ENCODE data around the gene VSTM2L.
"Not testable (repeated sequence)": the region's sequence is repeated elsewhere in the genome, so short reads cannot be mapped to it uniquely, and the experiment has no call there.

The VSTM2L gene

DNA sequence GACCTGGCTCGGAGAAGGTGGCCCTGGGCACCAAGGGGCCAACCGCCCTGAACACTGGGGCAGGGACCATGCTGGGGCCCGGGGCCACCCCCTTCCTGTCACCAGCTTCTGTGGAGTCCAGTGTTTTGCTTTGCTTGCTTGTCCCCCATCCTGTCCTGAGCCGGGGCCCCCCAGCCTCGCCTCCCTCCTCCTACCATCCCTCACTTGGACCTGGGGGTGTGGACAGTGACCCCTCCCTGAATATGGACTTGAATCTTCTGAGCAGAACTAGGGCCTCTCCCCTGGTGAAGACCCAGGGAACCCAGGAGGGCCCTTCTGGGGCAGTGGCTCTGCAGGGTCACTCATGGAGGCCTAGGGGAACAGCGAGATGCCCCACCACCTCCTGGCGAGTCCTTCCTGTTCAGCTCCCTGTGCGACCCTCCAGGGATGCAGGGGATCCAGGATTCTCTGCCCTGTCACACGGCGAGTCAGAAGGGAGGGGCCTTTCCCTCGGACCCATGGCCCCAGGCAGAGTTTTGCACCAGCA lies 41.6 kb downstream of the VSTM2L start:
- DNase-seq (ENCODE audit: low spot score in 2 of 2) (peak in 1 of 2 donors; percentile 42), ATAC-seq (no peak)
- peaks cover 2% of the 10 kb centered on the region for H3K9me3 Mint-ChIP-seq
- no peaks in the 10 kb centered on the region for H3K4me1 Mint-ChIP-seq
- no peak overlapping the region for H3K27ac Mint-ChIP-seq
- no peak overlapping the region for H3K4me3 Mint-ChIP-seq
- H3K36me3 Mint-ChIP-seq: no peaks in the 10 kb centered on the region

- Mint-ChIP-seq H3K4me1 (no peaks in the 10 kb centered on the region), H3K27ac (no peak overlapping the region), H3K4me3 (no peak overlapping the region), H3K36me3 (no peaks in the 10 kb centered on the region), H3K9me3 (peaks cover 2% of the 10 kb centered on the region)
- ATAC-seq (no peak), DNase-seq (ENCODE audit: low spot score in 2 of 2) (peak in 1 of 2 donors; percentile 30)
These were observed 42.2 kb downstream of the VSTM2L start for GRCh38 chr20:37945091-37945547.

DNA sequence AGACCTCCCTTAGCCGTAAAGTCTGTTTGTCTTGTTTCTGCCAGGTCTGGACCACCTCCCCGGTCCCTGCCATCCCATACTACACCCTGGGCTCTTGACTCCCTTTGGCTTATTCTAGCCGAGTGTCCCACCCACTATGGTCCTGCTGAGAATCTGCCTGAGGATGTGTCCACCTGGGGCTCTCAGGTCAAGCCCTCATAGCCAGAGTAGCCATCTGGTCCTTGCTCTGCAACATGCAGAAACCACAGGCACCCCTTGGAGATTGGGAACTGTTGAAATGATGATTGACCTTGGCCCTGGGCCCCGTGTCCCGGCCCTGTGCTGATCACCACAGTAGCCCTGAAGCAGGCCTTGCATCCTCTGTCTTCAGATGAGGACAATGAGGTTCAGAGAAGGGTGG lies 44.0 kb downstream of the VSTM2L start:
- H3K4me3 Mint-ChIP-seq: no peak overlapping the region
- DNase-seq (ENCODE audit: low spot score in 2 of 2) (no peak), ATAC-seq (no peak)
- no peak overlapping the region for H3K27ac Mint-ChIP-seq
- peaks cover 2% of the 10 kb centered on the region for H3K9me3 Mint-ChIP-seq
- no peaks in the 10 kb centered on the region for H3K36me3 Mint-ChIP-seq
- no peaks in the 10 kb centered on the region for H3K4me1 Mint-ChIP-seq

- ATAC-seq (no peak), DNase-seq (ENCODE audit: low spot score in 2 of 2) (no peak)
- Mint-ChIP-seq H3K4me1 (no peaks in the 10 kb centered on the region), H3K9me3 (peaks cover 2% of the 10 kb centered on the region), H3K4me3 (no peak overlapping the region), H3K36me3 (no peaks in the 10 kb centered on the region), H3K27ac (no peak overlapping the region)
These were observed 45.0 kb downstream of the VSTM2L start for GRCh38 chr20:37947943-37948342.

DNA sequence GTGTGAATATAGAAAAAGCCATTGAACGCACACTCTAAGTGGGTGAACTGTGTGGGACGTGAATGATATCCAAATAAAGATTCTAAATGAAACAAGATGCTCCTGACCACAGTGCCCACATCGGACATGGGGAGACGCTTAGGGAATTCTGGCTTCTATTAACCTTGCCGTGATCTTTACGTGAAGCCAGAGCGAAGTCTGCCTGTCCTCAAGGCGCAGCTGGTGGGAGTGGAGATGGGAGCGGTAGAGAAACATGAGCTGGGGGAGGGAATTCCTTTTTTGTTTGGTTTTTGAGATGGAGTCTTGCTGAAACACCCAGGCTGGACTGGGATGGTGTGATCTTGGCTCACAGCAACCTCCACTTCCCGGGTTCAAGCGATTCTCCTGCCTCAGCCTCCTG lies 46.0 kb downstream of the VSTM2L start:
- Mint-ChIP-seq H3K4me3 (no peak overlapping the region), H3K27ac (no peak overlapping the region), H3K4me1 (no peaks in the 10 kb centered on the region), H3K9me3 (peaks cover 2% of the 10 kb centered on the region), H3K36me3 (no peaks in the 10 kb centered on the region)
- DNase-seq (ENCODE audit: low spot score in 2 of 2) (no peak), ATAC-seq (no peak)

- Mint-ChIP-seq H3K36me3 (no peaks in the 10 kb centered on the region), H3K4me1 (no peaks in the 10 kb centered on the region), H3K4me3 (no peak overlapping the region), H3K27ac (no peak overlapping the region), H3K9me3 (no peaks in the 10 kb centered on the region)
- no peak for DNase-seq (ENCODE audit: low spot score in 2 of 2)
- ATAC-seq: no peak
These were observed 51.3 kb downstream of the VSTM2L start for GRCh38 chr20:37954190-37954589.

- no peaks in the 10 kb centered on the region for H3K9me3 Mint-ChIP-seq
- no peak for ATAC-seq
These were observed 51.7 kb downstream of the VSTM2L start for GRCh38 chr20:37954626-37955025.

DNA sequence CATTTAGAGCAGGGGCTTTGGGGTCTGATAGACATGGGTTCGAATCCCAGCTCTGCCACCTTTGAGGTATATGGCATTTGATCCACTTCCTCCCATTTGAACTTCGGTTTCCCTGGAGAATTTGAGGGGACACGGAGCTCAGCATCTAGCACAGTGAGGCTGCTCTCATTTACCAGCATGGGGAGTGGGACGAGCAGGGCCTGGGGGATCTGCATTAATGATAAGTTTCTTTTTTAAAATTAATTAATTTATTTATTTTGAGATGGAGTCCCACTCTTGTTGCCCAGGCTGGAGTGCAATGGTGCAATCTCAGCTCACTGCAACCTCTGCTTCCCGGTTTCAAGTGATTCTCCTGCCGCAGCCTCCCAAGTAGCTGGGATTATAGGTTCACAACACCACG lies 52.6 kb downstream of the VSTM2L start:
- H3K9me3 Mint-ChIP-seq: no peaks in the 10 kb centered on the region
- DNase-seq (ENCODE audit: low spot score in 2 of 2) (no peak), ATAC-seq (no peak)
- no peak overlapping the region for H3K27ac Mint-ChIP-seq
- no peaks in the 10 kb centered on the region for H3K36me3 Mint-ChIP-seq
- H3K4me3 Mint-ChIP-seq: no peak overlapping the region
- H3K4me1 Mint-ChIP-seq: no peaks in the 10 kb centered on the region

More at GRCh38 chr20:37954626-37955025, 51.7 kb downstream of the VSTM2L start:
- no peak for DNase-seq (ENCODE audit: low spot score in 2 of 2)
- H3K27ac Mint-ChIP-seq: no peak overlapping the region
- no peak overlapping the region for H3K4me3 Mint-ChIP-seq
- no peaks in the 10 kb centered on the region for H3K36me3 Mint-ChIP-seq
- no peaks in the 10 kb centered on the region for H3K4me1 Mint-ChIP-seq

DNA sequence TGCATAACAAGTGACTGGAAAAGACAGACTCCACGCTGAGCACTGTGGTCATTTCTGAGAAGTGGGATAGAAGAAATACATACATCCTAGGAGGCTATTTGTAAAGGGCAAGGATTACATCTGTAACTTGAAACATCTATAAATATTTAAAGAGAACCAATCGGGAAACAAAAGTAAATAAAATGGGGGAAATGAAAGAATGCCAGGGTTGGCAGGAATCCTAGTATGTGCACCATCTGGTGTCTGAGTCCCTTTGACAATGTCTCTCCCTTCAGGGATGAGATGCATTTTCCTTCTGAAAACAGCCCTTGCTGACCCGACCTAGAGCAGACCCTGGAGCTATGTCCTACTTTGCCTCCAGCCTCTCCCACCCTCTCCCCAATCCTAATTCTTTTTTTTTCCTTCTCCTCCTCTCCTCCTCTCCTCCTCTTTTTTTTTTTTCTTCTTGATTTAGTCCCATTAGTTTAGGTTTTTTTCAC lies 53.2 kb downstream of the VSTM2L start:
- H3K4me3 Mint-ChIP-seq: no peak overlapping the region
- H3K27ac Mint-ChIP-seq: no peak overlapping the region
- no peaks in the 10 kb centered on the region for H3K36me3 Mint-ChIP-seq
- H3K9me3 Mint-ChIP-seq: no peaks in the 10 kb centered on the region
- no peak for DNase-seq (ENCODE audit: low spot score in 2 of 2)
- H3K4me1 Mint-ChIP-seq: no peaks in the 10 kb centered on the region
- ATAC-seq: no peak

- no peaks in the 10 kb centered on the region for H3K36me3 Mint-ChIP-seq
- no peak overlapping the region for H3K27ac Mint-ChIP-seq
- H3K4me1 Mint-ChIP-seq: no peaks in the 10 kb centered on the region
- ATAC-seq (no peak), DNase-seq (ENCODE audit: low spot score in 2 of 2) (no peak)
- H3K4me3 Mint-ChIP-seq: no peak overlapping the region
- H3K9me3 Mint-ChIP-seq: peaks cover 2% of the 10 kb centered on the region
These were observed 56.1 kb downstream of the VSTM2L start for GRCh38 chr20:37958856-37959520.

DNA sequence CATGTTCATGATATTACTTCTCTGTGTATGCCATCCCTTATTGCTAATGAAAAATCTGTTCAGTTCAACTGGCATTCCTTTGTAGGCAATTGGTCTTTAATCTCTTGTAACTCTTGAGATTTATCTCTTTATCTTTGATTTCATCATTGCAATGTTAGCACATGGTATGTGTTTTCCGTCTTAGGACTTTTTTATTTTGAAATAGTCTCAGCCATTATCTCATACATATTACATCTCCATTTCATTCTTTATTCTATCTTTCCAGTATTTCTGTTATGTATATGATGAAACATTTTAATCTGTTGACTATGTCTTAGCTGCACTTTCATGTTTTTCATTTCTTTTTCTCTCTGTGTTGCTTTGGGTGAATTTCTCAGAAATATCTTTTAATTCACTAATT lies 58.1 kb downstream of the VSTM2L start:
- no peak for ATAC-seq
- H3K27ac Mint-ChIP-seq: no peak overlapping the region
- no peaks in the 10 kb centered on the region for H3K4me1 Mint-ChIP-seq
- H3K4me3 Mint-ChIP-seq: no peak overlapping the region
- DNase-seq (ENCODE audit: low spot score in 2 of 2): no peak
- H3K9me3 Mint-ChIP-seq: peaks cover 13% of the 10 kb centered on the region
- H3K36me3 Mint-ChIP-seq: no peaks in the 10 kb centered on the region

DNA sequence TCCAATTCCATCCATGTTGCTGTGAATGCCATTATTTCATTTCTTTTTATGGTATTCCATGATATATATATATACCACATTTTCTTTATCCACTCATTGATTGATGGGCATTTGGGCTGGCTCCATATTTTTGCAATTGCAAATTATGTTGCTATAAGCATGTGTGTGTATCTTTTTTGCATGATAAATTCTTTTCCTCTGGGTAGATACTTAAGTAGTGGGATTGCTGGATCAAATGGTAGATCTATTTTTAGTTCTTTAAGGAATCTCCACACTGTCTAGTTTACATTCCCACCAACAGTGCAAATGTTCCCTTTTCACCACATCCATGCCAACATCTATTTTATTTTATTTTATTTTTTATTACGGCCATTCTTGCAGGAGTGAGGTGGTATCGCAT lies 60.6 kb downstream of the VSTM2L start:
- not testable (repeated sequence) for DNase-seq (ENCODE audit: low spot score in 2 of 2); H3K4me1 Mint-ChIP-seq; H3K4me3 Mint-ChIP-seq; H3K27ac Mint-ChIP-seq; ATAC-seq; H3K36me3 Mint-ChIP-seq
- peaks cover 17% of the 10 kb centered on the region for H3K9me3 Mint-ChIP-seq

DNA sequence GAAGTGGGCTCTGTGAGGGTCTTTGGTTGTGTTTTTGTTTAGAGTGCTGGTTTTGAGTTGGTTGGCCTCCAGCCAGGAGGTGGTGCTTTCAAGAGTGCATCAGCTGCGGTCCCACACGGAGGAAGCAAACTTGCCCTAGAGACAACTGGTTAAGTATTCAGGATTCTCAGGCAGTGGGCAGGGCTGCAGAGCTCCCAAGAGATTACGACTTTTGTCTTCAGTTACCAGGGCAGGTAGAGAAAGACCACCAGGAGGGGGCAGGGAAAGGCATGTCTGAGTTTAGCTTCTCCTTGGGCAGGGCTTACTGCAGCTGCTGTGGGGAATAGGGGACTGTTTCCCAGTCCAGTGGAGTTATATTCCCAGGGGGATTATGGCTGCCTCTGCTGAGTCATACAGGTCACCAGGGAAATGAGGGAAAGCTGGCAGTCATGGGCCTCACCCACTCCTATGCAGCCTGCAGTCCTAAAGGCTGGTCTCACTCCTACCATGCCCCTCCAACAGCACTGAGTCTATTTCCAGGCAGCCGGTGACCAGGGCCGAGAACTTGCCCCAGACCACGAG lies 66.0 kb downstream of the VSTM2L start:
- no peak overlapping the region for H3K4me3 Mint-ChIP-seq
- no peaks in the 10 kb centered on the region for H3K36me3 Mint-ChIP-seq
- H3K9me3 Mint-ChIP-seq: peaks cover 21% of the 10 kb centered on the region
- H3K4me1 Mint-ChIP-seq: no peaks in the 10 kb centered on the region
- DNase-seq (ENCODE audit: low spot score in 2 of 2): no peak
- no peak overlapping the region for H3K27ac Mint-ChIP-seq
- no peak for ATAC-seq

- no peaks in the 10 kb centered on the region for H3K4me1 Mint-ChIP-seq
- ATAC-seq (no peak), DNase-seq (ENCODE audit: low spot score in 2 of 2) (no peak)
- no peak overlapping the region for H3K4me3 Mint-ChIP-seq
- peaks cover 10% of the 10 kb centered on the region for H3K9me3 Mint-ChIP-seq
- no peaks in the 10 kb centered on the region for H3K36me3 Mint-ChIP-seq
- H3K27ac Mint-ChIP-seq: no peak overlapping the region
These were observed 67.3 kb downstream of the VSTM2L start for GRCh38 chr20:37969949-37970855.

DNA sequence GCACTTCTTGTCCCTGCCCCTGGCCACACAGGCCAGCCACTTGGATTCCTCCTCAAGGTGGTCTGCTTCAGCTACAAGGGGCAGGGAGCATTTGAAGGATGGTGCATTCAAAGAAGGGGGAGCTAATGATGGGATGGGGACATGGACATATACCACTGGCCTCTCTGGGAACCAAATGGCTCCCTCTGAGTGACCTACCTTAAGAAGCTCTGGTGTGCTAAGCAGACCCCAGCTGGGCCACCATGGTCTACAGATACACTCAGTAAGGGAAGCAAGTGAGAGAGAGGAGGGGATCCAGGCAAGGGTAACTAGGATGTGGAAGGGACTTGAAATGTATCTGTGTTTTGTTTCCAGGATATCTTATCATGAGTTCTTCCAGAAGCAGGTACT lies 67.9 kb downstream of the VSTM2L start:
- no peak for DNase-seq (ENCODE audit: low spot score in 2 of 2)
- Mint-ChIP-seq H3K36me3 (no peaks in the 10 kb centered on the region), H3K9me3 (peaks cover 9% of the 10 kb centered on the region), H3K27ac (no peak overlapping the region), H3K4me3 (no peak overlapping the region), H3K4me1 (no peaks in the 10 kb centered on the region)
- no peak for ATAC-seq

All from stimulated activated effector memory CD8-positive, alpha-beta T cell treated with anti-CD3 and anti-CD28 coated beads, Interleukin-12 subunit alpha, Interleukin-12 subunit beta, amount 100 ng/mL, for 72 hours (primary cell).